ENCODE data around the gene DKKL1. TPM values are rescaled to one million over a fixed set of nuclear protein-coding genes. Genes with fewer than 3 reads are reported as not detected.

Gene DKKL1
- total and polyA plus RNA-seq, 2 experiments from 2014 or later, result 0.76 to 2.9 TPM

GRCh38 chr19:49395581-49396407, 32.1 kb downstream of the DKKL1 start (continued):
- no peak for TF ChIP-seq EZH2 (IDR thresholded peaks at IDR 0.05; ENCODE audit: low read depth, unreplicated experiment)
- TF ChIP-seq STAT1 (IDR thresholded peaks at IDR 0.05; ENCODE audit: unreplicated experiment), result no peak
- TF ChIP-seq JUNB (IDR thresholded peaks at IDR 0.05; ENCODE audit: unreplicated experiment), result no peak
- no peak for TF ChIP-seq CTCF (conservative IDR thresholded peaks at IDR 0.05; ENCODE audit: low read depth in 2 of 2)
- TF ChIP-seq REST (IDR thresholded peaks at IDR 0.05; ENCODE audit: unreplicated experiment), result no peak
- no peak for TF ChIP-seq ZNF114 (CRISPR knock-in tag; IDR thresholded peaks at IDR 0.05)
- no peak for TF ChIP-seq EZH2phosphoT487 (IDR thresholded peaks at IDR 0.05; ENCODE audit: unreplicated experiment)

- Mint-ChIP-seq H3K27ac (no peak overlapping the region), H3K36me3 (ENCODE audit: low read depth) (no peaks in the 10 kb centered on the region)
- TF ChIP-seq STAT1 (IDR thresholded peaks at IDR 0.05; ENCODE audit: unreplicated experiment) (no peak), POLR2AphosphoS5 (IDR thresholded peaks at IDR 0.05; ENCODE audit: low read depth) (no peak), ZNF114 (CRISPR knock-in tag; IDR thresholded peaks at IDR 0.05) (no peak), JUNB (IDR thresholded peaks at IDR 0.05; ENCODE audit: unreplicated experiment) (no peak), CTCF (conservative IDR thresholded peaks at IDR 0.05; ENCODE audit: low read depth in 2 of 2) (no peak), ETS1 (IDR thresholded peaks at IDR 0.05) (no peak), REST (IDR thresholded peaks at IDR 0.05; ENCODE audit: unreplicated experiment) (no peak), ZNF331 (CRISPR knock-in tag; IDR thresholded peaks at IDR 0.05; ENCODE audit: low read depth) (no peak)
These were observed 33.2 kb downstream of the DKKL1 start for GRCh38 chr19:49396738-49397505.

More at GRCh38 chr19:49396738-49397505, 33.2 kb downstream of the DKKL1 start:
- no peaks in the 10 kb centered on the region for H3K27me3 ChIP-seq (ENCODE audit: insufficient read depth)
- no peak overlapping the region for H2AFZ ChIP-seq
- no peak overlapping the region for H3K4me3 ChIP-seq
- no peaks in the 10 kb centered on the region; the same call in 1 of the 2 replicates for H3K4me1 ChIP-seq (ENCODE audit: insufficient read depth)
- H4K20me1 ChIP-seq (replicated peaks; ENCODE audit: insufficient read depth), result no peaks in the 10 kb centered on the region
- H3K4me1 Mint-ChIP-seq, result peaks cover 32% of the 10 kb centered on the region
- 0 out of 2 replicates have a peak, but pooled peaks cover under 1% of the 10 kb centered on the region for H3K9me2 ChIP-seq (ENCODE audit: insufficient read depth)
- H3K9me3 Mint-ChIP-seq, result no peaks in the 10 kb centered on the region
- peaks cover 24% of the 10 kb centered on the region for H3K27me3 Mint-ChIP-seq (ENCODE audit: insufficient read depth, low read depth, poor library complexity)
- H3K4me3 Mint-ChIP-seq, result no peak overlapping the region
- ATAC-seq (no peak), DNase-seq (ENCODE audit: low spot score) (no peak)
- H3K4me2 ChIP-seq, result no peak overlapping the region
- H3K79me2 ChIP-seq (replicated peaks; ENCODE audit: insufficient read depth), result no peaks in the 10 kb centered on the region
- H3K27ac ChIP-seq (ENCODE audit: low read depth), result no peak overlapping the region
- H3F3A ChIP-seq (replicated peaks; ENCODE audit: low read depth), result no peaks in the 10 kb centered on the region
- no peaks in the 10 kb centered on the region for H3K36me3 ChIP-seq (ENCODE audit: insufficient read depth)

All from GM23338 (cell line).